Left lobe of liver (tissue), 2 donors: ENCODE data around the gene ISCA1. TPM values are rescaled to one million over a fixed set of nuclear protein-coding genes. Genes with fewer than 3 reads are reported as not detected.
A peak's percentile ranks its signal among the peaks of the same experiment; 100 is the strongest.
"Not testable (repeated sequence)": the region's sequence is repeated elsewhere in the genome, so short reads cannot be mapped to it uniquely, and the experiment has no call there.

ENCODE experiments used
- ATAC-seq: fragments of 200-7000 bp; cut with Tn5 transposase; one replicate; pipeline ENCODE4 v1.9.1; 2020; ENCODE audit warnings: mild to moderate bottlenecking, moderate library complexity
- DNase-seq: peaks from one replicate; pipeline ENCODE4 v3.0.0-alpha.2; 2020; ENCODE audit warnings: low spot score
- total RNA-seq: library from RNA; stranded (reverse); gene quantifications from one replicate; pipeline ENCODE4 v1.2.1, GENCODE V29; 2021
- donor health status: DM: no; HTN: no; CAD: no; lungs with moderate emphysema.
- donor health status: DM: no; HTN: yes; CAD: no.

Gene ISCA1
- total RNA-seq = 16.7 TPM

DNA sequence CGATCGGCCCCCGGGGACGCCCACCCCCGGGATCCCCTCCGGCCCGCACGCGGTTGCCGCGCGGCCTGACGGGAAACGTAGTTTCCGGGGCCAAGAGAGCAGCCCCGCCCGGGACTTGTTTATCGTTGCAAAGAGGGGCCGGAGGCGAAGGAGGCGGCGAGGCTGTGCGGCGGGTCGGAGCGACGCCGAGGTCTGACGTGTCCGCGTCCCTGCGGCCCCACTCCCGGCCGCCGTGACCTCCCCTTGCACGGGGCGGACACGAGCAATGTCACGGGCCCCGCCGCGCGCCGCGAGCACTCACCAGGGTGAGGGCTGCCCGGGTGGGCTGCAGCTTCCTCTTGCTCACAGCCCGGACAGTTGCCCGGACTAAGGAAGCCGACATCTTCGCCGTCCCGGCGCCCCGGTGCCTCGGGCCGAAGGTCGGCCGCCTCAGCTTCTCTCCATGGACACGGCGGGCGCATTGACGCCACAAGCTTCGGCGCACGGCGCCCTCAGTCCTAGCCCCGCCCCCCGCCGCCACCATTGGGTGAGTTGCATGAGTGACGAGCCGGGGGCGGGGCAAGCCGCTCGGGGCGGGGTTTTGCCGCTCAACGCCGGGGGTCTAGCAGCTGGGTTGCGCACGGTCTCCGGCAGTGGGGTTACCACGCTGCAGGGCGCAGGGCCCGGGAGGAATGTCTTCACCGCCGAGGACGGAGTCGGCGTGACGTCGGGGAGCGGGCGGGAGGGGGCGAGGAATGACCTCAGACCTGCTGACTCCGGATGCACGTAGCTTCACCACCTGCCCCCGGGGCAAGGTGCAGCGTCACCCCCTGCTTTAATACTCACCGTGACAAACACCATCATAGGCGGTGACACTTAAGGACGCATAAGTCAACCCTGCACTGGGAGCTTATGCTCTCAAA lies at the start of gene ISCA1:
Gene ISCA1, minus strand, starts transcription at position 462 of the 902 bp plus-strand sequence. Its CDS starts 80 bp downstream, at position 382.
- ATAC-seq (peak; percentile 91), DNase-seq (peak; percentile 97)

DNA sequence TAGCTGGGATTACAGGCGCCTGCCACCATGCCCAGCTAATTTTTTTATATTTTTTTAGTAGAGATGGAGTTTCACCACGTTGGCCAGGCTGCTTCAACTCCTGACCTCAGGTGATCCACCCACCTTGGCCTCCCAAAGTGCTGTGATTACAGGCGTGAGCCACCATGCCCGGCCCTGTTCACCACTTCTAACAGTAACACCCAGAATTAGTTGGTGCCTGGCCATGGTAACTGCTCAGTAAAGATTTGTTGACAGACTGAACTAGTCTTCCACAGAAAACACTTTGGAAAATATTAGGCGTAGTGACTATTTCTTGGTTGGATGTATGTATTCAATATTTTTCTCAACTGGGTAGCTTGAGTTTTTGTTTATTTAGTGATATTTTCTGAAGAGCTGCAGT lies 47.8 kb upstream of the ISCA1 start:
- DNase-seq (no peak), ATAC-seq (no peak)

DNA sequence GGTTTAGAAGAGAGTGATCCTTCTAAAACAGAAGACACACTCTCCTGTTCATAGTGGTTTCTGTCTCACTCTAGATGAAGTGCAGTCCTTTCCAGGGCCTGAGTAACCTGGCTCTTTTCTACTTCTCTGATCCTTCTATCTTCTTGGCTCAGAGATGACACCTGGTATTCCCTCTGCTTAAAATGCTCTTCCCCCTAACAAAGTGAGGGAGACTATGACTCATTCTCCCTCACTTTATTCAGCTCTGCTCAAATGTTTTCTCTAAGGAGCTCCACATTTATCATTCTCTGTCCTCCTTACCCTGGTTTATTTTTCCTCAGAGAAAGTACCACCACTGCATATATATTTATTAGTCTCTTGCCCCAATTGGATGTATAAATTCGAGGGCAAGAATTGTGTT lies 47.3 kb upstream of the ISCA1 start:
- no peak for ATAC-seq

DNA sequence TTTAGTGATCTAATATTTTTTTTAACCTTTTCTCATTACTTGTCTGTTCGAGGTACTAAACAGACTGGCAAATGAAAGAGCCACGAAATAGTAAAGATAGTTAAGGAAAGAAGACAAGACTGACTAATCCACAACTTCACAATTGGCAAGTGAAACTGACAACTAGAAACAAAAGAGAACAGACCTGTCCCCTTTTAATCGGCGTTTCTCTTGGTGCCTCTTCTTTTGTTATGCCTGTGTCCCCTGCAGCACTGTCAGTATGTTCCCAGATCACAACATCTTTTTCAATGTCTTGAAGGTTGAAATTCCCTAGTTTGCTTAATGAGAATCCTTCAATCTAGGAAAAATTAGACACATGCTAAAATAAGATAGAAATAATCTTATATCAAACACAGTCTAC lies 45.8 kb upstream of the ISCA1 start:
- no peak for DNase-seq
- ATAC-seq = no peak

More for the DNA sequence above, 47.3 kb upstream of the ISCA1 start:
- DNase-seq = no peak

DNA sequence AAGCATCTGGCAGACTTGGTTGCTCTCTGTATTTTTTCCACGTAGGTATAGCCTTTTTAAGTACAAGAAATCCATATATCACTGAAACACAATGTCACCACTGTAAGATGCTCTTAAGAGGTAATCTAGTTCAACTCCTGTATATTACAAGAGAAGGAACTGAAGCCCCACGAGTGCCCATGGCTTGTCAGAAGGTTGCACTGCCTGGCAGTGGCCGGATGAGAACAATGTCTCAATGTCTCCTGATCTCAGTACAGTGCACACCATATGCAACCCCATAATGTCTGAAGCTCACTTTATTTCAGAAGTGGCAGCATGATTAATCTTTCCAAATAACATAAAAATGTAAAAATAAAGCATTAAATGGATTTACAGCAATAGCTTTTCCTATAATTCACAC lies 44.2 kb upstream of the ISCA1 start:
- no peak for DNase-seq
- no peak for ATAC-seq

DNA sequence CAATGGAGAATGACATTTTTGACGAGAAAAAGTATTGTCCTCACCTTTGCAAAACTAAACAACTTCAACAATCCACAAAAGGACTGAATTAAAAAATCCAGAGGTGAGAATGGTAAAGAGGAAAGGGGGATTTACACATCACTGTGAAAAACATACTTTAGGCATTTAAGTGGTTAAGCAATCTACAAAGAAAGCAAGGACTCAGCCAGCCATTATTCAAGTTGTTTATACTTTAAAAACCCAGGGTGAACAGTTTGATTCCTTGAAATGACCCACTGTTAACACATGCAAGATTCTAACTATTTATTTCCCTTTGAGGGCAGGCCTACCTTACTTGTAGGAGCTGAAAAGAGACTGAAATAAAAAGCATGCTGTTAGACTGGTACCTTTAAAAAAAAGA lies 42.6 kb upstream of the ISCA1 start:
- no peak for DNase-seq

DNA sequence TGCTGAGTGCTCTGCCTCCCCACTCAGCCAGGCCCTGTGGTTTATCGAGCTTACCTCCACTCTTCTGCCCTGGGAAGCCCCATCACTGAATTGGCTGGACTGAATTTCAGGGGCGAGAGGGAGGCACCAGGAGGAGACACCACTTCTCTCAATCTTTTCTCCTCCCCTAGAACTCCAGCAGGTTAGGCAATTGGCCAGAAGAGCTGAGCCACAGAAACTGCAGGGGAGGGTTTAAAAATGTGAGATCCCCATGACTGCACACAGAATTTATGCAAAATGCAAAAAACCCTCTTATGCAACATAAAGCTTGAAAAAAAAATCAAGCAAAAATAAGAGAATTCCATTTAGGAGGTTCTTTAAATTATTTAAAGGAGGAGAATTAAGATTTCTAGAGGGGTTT lies 42.0 kb upstream of the ISCA1 start:
- ATAC-seq = no peak
- no peak for DNase-seq

More for the DNA sequence above, 42.6 kb upstream of the ISCA1 start:
- ATAC-seq = no peak

DNA sequence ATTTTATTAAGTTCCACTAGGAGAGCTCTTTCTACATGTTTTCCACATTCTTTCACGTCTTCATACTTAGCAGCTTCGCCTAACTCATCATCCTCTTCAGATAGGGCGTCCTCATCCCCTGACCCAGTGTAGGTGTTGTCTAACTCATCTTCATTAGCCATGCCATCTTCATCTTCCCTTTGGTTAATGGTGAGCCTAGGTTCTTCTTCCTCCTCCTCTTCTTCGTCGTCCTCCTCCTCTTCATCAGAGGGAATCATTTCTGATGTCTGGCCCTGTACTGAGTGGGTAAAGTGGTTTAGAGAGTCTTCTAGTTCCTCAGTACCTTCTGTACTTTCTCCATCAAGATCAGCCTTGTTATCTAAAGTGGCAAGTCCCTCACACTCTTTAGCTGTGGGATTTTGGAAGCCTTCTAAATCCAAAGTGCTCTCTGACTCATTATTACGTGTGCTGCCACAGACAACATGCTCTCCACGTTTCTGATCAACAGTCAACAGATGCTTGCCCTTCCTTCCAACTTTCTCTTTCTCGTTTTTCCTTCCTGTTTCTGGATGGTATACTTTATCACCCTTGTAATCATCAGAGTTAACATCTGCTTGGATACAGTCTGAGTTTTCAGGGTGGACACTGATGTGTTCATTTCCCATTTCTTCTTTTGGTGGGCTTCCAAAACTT lies 40.8 kb upstream of the ISCA1 start:
- DNase-seq = no peak
- ATAC-seq = no peak

DNA sequence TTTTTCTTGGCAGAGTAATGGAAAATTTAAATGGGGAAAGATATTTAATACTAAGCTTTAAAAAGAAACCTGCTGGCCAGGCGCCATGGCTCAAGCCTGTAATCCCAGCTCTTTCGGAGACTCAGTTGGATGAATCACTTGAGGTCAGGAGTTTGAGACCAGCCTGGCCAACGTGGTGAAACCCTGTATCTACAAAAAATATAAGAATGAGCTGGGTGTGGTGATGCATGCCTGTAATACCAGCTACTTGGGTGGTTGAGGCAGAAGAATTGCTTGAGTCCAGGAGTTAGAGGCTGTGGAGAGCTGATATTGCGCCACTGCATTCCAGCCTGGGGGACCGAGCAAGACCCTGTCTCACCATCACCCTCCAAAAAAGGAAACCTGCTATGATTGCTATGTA lies 39.0 kb upstream of the ISCA1 start:
- DNase-seq = no peak

DNA sequence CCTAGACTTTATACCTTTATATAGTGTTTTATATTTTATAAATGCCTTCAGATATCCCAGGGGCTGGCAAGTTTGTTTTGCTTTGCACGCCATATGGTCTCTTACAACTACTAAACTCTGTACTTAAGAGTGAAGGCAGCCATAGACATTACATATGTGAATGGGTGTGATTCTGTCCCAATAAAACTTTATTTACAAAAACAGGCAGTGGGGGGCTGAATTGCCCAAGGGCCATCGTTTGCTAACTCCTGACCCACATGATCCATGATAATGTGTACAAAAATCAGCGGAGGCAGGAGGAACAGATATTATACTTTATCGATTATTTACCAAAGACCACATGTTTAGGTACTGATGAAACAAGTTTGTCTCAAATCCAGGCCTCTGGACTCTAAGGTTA lies 35.8 kb upstream of the ISCA1 start:
- no peak for DNase-seq
- no peak for ATAC-seq

More for the DNA sequence above, 39.0 kb upstream of the ISCA1 start:
- no peak for ATAC-seq

DNA sequence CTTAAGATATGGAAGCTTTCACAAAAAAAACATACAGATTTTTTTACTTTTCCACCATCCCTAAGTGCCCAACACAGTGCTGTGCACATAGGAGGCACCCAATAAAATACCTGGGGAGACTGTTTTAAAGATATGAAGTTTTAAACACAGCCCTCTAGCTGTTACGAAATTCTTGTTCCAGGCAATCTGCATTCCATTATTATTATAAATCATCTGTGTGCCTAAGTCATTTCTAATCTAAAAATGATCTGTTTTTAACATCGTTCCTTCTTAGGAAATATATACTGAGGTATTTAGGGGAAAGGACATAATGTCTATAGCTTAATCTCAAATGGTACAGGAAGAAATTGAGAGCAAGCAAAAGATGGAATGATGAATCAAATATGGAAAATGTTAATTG lies 32.7 kb upstream of the ISCA1 start:
- DNase-seq (no peak), ATAC-seq (no peak)

DNA sequence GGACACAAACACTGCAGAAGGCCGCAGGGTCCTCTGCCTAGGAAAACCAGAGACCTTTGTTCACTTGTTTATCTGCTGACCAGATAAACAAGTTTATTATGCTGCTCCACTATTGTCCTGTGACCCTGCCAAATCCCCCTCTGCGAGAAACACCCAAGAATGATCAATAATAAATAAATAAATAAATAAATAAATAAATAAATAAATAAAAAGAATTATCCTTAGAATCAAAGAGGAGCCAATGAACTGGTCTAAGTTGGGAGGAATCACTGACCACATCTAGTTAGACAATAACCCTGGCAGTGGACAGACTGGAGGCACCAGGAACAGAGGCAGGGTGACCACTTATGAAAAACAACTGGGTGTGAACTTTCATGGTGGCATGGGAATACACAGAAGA lies 30.6 kb upstream of the ISCA1 start:
- DNase-seq, ATAC-seq: not testable (repeated sequence)

DNA sequence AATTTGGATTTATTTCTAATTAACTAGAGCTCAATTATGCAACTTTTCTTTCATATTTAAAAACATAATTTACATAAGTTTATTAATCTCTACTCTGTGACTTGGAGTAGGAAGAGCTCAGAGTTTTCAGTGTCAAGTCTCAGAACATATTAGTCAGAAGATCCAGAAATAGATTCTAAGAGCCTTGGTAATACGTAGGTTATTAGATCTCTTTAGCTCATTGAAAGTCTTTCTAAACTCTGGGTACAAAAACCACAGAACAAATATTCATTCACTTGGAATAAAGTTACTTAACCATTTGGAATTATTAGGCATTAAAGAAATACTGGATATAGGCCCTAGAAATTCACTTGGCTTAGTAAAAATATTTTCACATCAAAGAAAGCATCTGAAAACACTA lies 26.3 kb upstream of the ISCA1 start:
- DNase-seq = no peak
- ATAC-seq = no peak

DNA sequence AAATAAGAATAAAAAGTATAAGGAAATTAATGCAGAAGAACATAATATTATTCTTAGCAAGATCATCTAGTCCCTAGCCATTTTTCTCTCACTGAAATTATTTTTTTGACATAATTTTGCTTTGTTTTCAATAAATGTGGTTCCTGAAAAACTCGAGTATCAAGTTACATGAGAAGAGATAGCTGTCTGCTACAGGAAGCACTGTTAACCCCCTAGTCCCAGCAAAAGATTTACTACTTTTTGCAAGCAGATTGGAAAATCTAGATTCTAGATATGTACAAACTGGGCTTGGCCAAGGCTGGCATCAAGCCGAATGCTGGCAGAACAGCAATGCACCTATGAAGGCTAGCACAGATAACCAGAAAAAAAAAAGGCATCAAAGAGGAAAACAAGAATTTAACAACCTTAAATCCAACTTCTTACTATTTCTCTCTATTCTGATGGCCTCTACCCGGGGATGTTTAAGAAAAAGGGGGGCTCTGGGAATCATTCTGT lies 21.9 kb upstream of the ISCA1 start:
- ATAC-seq = no peak
- DNase-seq = no peak

DNA sequence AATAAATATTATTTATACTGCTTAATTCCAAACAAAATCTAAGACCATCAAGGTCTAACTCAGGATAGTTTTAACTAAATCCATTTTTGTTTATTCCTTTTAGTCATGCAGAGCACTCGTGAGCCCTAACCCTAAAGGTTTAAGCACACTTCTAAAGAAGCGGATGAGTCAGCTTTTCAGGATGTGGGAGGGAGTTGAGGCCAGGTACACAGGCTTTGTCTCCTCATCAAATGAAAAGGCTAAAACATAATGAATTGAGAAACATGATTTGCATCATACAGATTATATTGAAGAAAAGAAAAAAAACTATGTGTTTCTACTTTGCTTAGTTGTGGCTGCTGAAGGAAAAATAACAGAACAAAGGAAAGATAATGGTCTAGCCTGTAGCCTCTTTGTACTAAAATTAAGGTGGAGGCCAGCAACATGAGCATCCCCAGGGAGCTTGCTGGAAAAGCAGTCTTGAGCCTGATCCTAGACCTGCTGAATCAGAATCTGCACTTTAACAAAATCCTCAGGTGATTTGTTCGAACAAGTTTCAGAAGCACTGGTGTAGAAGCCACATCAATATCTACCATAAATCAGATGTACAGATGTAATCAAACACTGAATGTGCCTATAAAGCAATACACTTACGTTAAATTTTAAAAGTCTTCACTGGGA lies 21.1 kb upstream of the ISCA1 start:
- no peak for DNase-seq
- no peak for ATAC-seq

DNA sequence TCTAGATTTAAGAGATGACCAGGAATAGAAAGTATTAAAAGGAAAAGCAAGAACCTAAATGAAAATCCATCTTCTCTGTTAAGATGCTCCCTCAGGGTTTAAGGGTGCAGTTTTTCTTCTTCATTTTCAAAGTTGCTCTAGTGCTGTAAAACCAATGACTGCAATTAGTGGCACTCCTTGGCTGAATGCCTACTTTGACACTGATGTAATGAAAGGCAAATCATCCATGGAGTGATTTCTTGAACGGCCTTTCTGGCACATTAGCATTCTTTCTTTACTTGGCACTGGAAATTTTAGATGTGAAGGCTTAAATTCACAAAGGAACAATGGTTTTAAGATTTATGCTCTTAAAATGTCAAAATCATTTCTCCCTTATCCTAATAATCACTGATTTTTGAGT lies 19.3 kb upstream of the ISCA1 start:
- DNase-seq (no peak), ATAC-seq (no peak)

DNA sequence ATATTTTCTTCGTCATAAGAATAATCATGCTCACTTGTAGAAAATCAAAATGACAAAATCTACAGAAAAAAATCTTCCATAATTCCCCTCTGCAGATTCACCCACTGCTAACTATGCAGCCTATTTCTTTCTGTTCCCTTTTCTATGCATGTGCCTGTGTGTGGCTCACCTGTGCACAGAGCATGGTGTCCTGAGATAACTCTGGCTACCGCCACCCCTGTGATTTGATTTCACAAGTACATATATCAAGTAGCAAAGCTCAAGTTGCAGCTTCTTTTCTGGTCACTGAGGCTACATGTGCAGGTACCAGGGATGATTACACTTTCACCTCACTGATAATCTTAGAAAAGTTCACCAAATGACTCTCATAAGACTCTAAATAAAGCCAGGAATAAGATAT lies 18.4 kb upstream of the ISCA1 start:
- ATAC-seq = peak; percentile 12
- DNase-seq = no peak

DNA sequence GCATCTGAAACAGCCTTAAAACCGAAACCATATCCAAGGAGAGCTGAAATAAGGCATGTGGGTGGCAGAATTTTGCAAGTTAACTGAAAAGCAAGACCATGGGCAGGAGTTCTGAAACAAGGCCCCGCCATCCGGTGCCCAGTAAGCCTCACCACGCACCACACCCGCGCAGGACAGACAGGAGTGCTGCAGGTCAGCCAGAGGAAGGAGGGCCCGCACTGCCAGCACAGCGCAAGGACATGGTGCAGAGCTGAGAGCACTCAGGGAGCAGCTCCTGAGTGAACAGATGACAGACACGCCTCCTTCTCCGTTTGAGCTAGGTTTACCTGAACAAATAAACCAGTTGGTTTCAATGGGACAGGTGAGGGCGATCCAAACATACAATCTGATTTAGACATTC lies 16.5 kb upstream of the ISCA1 start:
- ATAC-seq = peak; percentile 30
- no peak for DNase-seq

DNA sequence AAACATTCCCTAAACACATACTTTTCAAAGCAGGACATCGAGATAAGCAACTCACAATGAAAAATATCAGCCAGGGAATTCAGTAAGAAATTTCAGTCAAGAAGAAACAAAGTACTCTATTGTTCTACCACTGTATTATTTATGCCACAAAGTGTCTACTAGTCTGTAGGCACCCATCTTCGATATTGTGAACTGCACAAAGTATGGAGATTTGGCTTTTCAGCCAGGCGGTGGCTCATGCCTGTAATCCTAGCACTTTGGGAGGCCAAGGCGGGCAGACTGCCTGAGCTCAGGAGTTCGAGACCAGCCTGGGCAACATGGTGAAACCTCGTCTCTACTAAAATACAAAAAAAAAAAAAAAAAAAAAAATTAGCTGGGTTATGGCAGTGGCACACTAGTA lies 8.0 kb upstream of the ISCA1 start:
- not testable (repeated sequence) for DNase-seq, ATAC-seq

DNA sequence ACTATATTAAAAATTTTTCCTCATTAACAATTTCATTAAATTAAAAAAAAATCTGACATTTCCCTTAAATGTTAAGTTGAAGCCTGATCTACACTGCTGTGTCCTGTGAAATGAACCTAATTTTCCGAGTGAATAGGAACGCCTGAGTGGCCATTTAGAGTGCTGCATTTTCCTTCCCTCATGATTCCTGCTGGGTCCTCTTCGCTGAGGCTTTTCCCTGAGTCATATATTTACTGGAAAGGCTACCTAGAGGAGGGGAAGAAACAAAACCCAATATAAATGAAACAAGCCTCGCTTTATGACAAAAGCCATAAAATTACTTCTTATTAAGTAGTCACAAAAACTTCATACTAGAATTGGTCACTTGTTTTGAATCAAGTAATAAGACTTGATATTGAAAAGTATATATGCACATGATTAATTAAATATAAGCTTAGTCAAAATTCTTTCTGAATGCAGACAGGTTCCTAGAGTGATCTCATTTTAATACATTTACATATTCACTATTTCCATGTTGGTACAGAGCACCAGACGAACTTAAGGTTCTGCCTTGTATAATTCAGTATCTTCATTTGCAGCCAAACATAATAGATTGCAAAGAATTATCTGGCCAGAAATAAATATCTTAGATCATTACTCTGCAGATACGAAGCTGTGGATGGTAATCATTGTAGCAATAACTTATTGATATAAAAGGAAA lies 6.3 kb upstream of the ISCA1 start:
- no peak for ATAC-seq
- DNase-seq = no peak

DNA sequence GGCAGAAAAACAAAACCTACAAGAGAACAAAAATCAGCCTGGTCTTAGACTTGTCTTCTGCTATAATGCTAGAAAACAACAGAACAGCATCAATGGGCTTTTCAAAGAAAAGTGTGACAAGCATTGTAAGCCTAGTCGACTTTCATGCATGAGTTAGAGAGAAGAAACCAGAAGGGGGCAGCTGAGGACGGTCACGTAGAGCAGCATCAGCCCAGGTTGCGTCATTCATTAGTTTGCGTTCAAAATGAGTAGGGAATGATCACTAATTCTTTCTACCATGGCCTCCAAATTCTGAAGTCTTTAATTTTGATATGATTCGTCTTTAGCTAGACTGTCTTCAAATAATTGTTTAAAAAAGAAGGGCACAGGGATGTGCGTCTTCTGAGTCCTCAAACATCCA lies 4.7 kb upstream of the ISCA1 start:
- DNase-seq (no peak), ATAC-seq (no peak)
